ENCODE data around the gene STRBP.

The STRBP gene

DNA sequence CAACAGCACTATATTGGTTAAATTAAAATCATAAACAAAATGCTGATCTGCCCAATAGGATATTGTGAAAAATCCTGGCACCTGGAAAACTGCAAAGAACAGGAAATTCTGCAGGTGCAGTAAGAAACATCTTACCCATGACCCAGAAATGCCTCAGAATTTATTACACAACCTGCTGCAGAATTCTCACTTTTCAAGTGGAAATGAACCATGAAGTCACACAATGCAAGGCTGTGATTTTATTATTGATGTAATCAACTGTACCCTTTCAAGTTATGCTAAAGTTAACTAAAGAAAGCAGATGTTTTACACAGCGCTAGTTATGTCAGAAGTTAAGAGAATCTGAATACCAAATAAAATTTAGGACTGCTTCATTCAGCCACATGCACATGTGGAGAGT, 6.0 kb downstream of the STRBP start:
- no peak overlapping the region for H3K4me3 ChIP-seq (replicated peaks; ENCODE audit: low read depth, low read length)
- TF ChIP-seq, protein P1, sequence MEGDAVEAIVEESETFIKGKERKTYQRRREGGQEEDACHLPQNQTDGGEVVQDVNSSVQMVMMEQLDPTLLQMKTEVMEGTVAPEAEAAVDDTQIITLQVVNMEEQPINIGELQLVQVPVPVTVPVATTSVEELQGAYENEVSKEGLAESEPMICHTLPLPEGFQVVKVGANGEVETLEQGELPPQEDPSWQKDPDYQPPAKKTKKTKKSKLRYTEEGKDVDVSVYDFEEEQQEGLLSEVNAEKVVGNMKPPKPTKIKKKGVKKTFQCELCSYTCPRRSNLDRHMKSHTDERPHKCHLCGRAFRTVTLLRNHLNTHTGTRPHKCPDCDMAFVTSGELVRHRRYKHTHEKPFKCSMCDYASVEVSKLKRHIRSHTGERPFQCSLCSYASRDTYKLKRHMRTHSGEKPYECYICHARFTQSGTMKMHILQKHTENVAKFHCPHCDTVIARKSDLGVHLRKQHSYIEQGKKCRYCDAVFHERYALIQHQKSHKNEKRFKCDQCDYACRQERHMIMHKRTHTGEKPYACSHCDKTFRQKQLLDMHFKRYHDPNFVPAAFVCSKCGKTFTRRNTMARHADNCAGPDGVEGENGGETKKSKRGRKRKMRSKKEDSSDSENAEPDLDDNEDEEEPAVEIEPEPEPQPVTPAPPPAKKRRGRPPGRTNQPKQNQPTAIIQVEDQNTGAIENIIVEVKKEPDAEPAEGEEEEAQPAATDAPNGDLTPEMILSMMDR (IDR thresholded peaks at IDR 0.05; ENCODE audit: low read depth, low read length, missing control alignments): no peak
- DNase-seq (ENCODE audit: extremely low read depth, low read depth): no peak

- H3K4me3 ChIP-seq (replicated peaks; ENCODE audit: low read depth, low read length): no peak overlapping the region
- TF ChIP-seq, protein P1 (IDR thresholded peaks at IDR 0.05; ENCODE audit: low read depth, low read length, missing control alignments): no peak
- no peak for DNase-seq (ENCODE audit: extremely low read depth, low read depth)
Observed at GRCh38 chr9:123261006-123261677, 7.2 kb downstream of the STRBP start.

DNA sequence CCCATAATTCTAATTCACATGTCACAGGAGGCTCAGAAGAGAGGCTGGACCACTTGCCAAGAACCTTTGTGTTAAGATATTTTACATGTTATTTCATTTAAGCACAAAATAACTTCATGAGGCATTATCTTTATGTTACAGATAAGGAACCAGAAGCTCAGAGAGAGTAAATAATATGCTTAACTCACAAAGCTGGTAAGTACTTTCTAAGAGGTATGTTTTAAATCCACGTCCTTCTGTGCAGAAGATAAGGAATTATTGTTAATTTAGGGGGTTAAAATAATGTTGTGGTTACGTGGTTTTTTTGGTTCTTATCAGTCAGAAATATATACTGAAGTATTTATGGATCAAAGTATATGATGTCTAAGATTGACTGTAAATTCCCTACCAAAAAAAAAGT, 8.0 kb downstream of the STRBP start:
- TF ChIP-seq, protein P1 (IDR thresholded peaks at IDR 0.05; ENCODE audit: low read depth, low read length, missing control alignments): no peak
- DNase-seq (ENCODE audit: extremely low read depth, low read depth): no peak
- H3K4me3 ChIP-seq (replicated peaks; ENCODE audit: low read depth, low read length): no peak overlapping the region

DNA sequence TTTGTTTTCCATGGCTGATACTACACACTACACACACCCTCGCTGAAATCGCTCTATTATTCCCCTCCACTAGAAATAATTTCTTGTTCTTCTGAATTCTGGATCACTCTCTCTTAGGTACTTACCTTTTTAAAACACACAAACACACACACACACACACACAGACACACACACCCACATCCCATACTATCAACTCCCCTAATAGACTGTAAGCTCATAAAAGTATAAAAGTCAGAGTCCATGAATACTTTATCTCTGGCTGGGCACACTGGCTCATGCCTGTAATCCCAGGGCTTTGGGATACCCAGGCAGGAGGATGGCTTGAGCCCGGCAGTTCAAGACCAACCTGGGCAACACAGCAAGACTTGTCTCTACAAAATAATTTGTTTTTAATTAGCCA, 11.1 kb downstream of the STRBP start:
- TF ChIP-seq, protein P1 (IDR thresholded peaks at IDR 0.05; ENCODE audit: low read depth, low read length, missing control alignments): no peak
- no peak overlapping the region for H3K4me3 ChIP-seq (replicated peaks; ENCODE audit: low read depth, low read length)
- no peak for DNase-seq (ENCODE audit: extremely low read depth, low read depth)

DNA sequence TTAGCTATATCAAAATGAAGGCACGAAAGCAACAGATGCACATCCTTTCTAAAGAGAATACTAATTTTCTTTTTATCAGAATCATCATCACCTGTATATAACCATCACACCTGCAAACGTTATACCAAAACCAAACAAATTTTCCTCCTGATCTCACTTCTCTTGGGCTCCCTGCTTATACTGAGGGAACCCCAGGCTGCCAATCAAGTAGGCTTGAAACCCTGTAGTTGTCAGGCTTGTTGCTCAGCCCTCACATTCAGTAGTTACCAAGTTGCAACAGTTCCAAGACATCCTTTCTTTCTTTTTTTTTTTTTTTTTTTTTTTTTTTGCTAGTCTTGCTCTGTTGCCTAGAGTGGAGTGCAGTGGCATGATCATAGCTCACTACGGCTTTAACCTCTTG, 12.7 kb downstream of the STRBP start:
- no peak for DNase-seq (ENCODE audit: extremely low read depth, low read depth)
- TF ChIP-seq, protein P1 (IDR thresholded peaks at IDR 0.05; ENCODE audit: low read depth, low read length, missing control alignments): no peak
- no peak overlapping the region for H3K4me3 ChIP-seq (replicated peaks; ENCODE audit: low read depth, low read length)

GRCh38 chr9:123253204-123253603, 15.2 kb downstream of the STRBP start:
- H3K4me3 ChIP-seq (replicated peaks; ENCODE audit: low read depth, low read length): no peak overlapping the region
- no peak for DNase-seq (ENCODE audit: extremely low read depth, low read depth)
- TF ChIP-seq, protein P1 (IDR thresholded peaks at IDR 0.05; ENCODE audit: low read depth, low read length, missing control alignments): no peak

DNA sequence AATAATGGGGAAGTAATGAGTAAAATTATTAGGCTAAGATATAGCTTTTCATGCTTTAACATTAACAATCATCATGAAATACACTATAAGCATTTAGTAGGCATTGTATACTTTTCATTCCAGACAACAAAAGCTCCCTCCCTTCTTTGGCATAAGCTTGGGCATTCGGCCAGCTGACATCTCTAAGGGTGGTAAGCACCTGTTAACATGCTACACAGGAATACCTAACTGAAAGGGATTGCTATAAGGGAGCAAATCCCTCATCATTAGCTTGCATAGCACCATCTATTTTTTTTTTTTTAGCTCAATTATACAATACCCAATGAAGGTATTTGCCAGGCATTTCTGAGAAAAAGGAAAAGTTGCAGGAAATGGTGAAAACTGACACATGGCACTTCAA, 16.6 kb downstream of the STRBP start:
- H3K4me3 ChIP-seq (replicated peaks; ENCODE audit: low read depth, low read length): no peak overlapping the region
- TF ChIP-seq, protein P1 (IDR thresholded peaks at IDR 0.05; ENCODE audit: low read depth, low read length, missing control alignments): no peak
- DNase-seq (ENCODE audit: extremely low read depth, low read depth): no peak
